IPS-18a (cell line): ENCODE data around the gene HAPLN1.

Experiments used
- H3K27ac ChIP-seq: one replicate; pipeline ENCODE4 v1.5.1; 2013; ENCODE audit warnings: low read length
- H3K27me3 ChIP-seq: one replicate; pipeline ENCODE4 v1.6.1; 2013; ENCODE audit warnings: mild to moderate bottlenecking, low read length; ENCODE audit not compliant: control insufficient read depth, insufficient read depth
- H3K36me3 ChIP-seq: one replicate; pipeline ENCODE4 v1.6.1; 2013; ENCODE audit warnings: low read depth, low read length; ENCODE audit not compliant: control insufficient read depth
- H3K4me1 ChIP-seq: one replicate; pipeline ENCODE4 v1.6.1; 2013; ENCODE audit warnings: low read depth, low read length; ENCODE audit not compliant: control insufficient read depth
- H3K4me3 ChIP-seq: one replicate; pipeline ENCODE4 v1.5.1; 2013; ENCODE audit warnings: low read length
- H3K9ac ChIP-seq: one replicate; pipeline ENCODE4 v1.6.1; 2013; ENCODE audit warnings: mild to moderate bottlenecking, low read length, moderate library complexity
- H3K9me3 ChIP-seq: one replicate; pipeline ENCODE4 v1.6.1; 2013; ENCODE audit warnings: low read depth, low read length; ENCODE audit not compliant: control insufficient read depth

Gene HAPLN1

DNA sequence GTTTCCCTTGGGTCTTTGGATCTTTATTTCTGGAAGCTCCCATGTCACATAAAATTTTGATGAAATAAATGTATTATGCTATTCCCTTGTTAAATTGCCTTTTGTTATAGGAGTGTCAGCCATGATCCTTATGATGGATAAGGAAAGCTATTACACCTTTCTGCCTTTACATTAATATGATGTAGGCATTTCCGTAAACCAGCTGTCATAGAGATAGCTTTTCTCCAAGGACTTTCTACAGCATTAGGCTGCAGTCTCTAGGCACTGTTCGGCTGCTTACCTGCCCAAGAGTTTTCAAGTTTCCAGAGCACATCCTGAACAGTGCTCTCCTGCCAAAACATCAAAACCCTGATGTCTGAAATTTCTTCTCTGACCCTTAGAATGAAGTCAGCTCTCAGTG, 87.4 kb downstream of the HAPLN1 start:
- Histone ChIP-seq H3K9ac (no peak overlapping the region), H3K27ac (no peak overlapping the region), H3K27me3 (no peaks in the 10 kb centered on the region), H3K4me1 (no peaks in the 10 kb centered on the region), H3K9me3 (no peaks in the 10 kb centered on the region), H3K4me3 (no peak overlapping the region), H3K36me3 (no peaks in the 10 kb centered on the region)

DNA sequence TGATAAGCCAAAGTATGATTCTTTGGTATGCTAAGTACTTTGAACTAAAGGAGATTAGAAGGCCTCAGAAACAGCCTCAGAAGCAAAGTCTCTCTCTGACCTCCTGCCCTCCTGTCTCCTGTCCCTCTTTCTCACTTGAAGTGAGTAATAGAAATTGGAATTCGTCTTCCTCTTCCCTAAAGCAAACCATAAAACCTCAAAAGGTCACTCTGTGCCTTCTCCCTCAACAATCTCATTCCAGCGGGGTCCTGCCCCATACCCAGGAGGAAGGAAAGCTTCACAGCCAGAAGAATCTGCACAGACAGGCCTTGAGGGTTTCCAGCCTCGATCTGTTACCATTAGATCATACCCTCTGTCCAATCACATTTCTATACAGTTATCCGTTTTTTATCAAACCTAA, 87.8 kb downstream of the HAPLN1 start:
- no peak overlapping the region for H3K27ac ChIP-seq
- H3K4me3 ChIP-seq: no peak overlapping the region
- no peaks in the 10 kb centered on the region for H3K9me3 ChIP-seq
- H3K4me1 ChIP-seq: no peaks in the 10 kb centered on the region
- H3K9ac ChIP-seq: no peak overlapping the region
- H3K27me3 ChIP-seq: no peaks in the 10 kb centered on the region
- no peaks in the 10 kb centered on the region for H3K36me3 ChIP-seq

DNA sequence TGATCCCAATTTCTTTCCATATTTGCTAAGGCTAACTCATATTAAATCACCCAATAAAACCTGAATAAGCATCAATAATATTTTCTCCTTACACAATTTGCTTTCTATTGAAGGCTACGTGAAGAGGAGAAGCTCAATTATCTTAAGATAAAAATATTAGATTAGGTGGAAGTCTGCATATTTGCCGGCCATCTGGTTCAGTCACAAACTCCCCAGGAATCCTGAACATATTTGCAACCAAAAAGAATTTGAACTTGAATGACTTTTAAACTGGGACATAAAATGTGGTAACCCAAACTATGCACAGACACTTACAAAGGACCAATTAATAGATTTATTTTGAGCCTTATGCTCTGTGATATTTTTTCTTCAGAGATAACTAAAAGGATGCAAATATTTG, 92.3 kb downstream of the HAPLN1 start:
- no peak overlapping the region for H3K27ac ChIP-seq
- H3K4me1 ChIP-seq: no peaks in the 10 kb centered on the region
- H3K4me3 ChIP-seq: no peak overlapping the region
- no peaks in the 10 kb centered on the region for H3K27me3 ChIP-seq
- H3K36me3 ChIP-seq: no peaks in the 10 kb centered on the region
- no peaks in the 10 kb centered on the region for H3K9me3 ChIP-seq
- no peak overlapping the region for H3K9ac ChIP-seq

DNA sequence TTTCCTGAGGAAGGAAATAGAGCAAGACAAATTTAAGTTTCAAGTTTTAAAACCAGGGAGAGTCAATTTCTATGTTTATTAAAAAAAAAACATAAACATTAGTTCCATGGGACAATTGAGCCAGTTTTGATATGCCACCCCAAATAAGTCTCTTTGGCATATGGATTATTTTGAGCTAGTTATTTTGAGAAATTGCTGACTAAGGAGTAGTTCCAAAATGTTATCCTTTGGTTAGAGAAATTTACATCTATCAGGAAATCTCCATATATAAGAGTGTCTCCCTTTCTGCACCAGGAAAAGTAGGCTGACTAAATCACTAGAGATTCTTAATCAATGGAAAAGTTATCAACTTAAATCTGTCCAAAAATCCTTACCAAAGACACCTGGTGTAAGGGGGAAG, 105.8 kb downstream of the HAPLN1 start:
- no peaks in the 10 kb centered on the region for H3K27me3 ChIP-seq
- H3K9me3 ChIP-seq: peaks cover 5% of the 10 kb centered on the region
- no peak overlapping the region for H3K9ac ChIP-seq
- H3K4me1 ChIP-seq: no peaks in the 10 kb centered on the region
- H3K4me3 ChIP-seq: no peak overlapping the region
- no peaks in the 10 kb centered on the region for H3K36me3 ChIP-seq
- no peak overlapping the region for H3K27ac ChIP-seq

DNA sequence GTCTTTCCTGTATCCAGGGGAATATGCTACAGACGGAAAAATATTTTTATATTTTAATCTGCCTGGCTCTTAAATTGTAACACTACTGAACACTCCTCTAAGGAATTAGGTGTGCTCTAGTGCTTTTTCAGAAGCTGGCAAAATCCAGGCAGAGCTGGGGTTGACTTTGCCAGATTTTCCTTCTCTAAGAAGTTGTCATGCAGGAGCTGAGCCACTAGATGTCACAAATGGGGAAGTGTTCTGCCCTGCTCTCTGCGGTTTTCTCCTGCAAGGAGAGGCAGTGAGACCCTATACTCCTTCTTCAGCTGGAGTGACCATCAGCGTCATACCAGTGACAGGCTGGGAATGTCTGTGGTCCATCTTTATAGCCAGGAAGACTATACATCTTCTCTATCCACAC, 112.5 kb downstream of the HAPLN1 start:
- no peaks in the 10 kb centered on the region for H3K9me3 ChIP-seq
- H3K36me3 ChIP-seq: no peaks in the 10 kb centered on the region
- no peak overlapping the region for H3K4me3 ChIP-seq
- no peak overlapping the region for H3K27ac ChIP-seq
- no peaks in the 10 kb centered on the region for H3K27me3 ChIP-seq
- no peak overlapping the region for H3K9ac ChIP-seq
- peaks cover 5% of the 10 kb centered on the region for H3K4me1 ChIP-seq

DNA sequence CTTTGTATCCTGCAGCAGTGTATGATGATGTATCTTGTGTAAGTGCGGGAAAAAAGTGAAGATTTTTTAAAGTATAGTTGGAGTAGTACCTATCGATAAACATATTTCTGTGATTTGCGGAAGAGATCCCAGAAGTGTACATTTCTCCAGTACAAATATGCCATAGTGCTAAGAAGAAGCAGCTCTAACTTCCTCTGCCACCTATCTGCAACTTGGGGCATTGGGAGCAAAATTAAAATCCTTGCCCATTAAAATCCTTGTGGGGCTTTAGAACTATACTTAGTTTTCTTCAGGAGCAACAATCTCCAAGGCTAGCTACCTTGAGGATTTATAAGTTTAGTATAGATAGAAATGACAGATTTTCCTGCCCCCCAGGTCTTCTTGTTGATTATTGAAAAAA, 125.4 kb downstream of the HAPLN1 start:
- Histone ChIP-seq H3K27ac (no peak overlapping the region), H3K27me3 (no peaks in the 10 kb centered on the region), H3K9me3 (no peaks in the 10 kb centered on the region), H3K4me1 (no peaks in the 10 kb centered on the region), H3K36me3 (no peaks in the 10 kb centered on the region), H3K4me3 (no peak overlapping the region), H3K9ac (no peak overlapping the region)

DNA sequence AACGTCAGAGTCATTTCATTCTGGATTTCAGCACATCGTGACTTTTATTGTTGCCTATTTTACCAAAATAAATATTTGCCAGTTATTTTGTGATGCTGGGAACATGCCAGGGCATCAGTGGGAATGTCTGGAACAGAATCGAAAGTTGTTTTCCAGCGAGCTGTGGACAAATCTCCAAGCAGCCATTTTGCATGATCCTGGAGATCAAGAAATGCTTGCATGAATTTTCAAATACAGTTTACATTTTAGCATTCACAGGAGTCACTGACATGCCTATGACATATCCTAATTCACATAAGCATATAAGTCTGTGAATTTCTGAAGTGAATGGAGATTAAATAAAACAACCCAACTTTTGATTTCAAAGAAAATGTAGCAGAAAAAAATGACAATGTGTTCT, 129.7 kb downstream of the HAPLN1 start:
- no peaks in the 10 kb centered on the region for H3K4me1 ChIP-seq
- H3K27ac ChIP-seq: no peak overlapping the region
- no peaks in the 10 kb centered on the region for H3K27me3 ChIP-seq
- H3K9me3 ChIP-seq: no peaks in the 10 kb centered on the region
- no peak overlapping the region for H3K4me3 ChIP-seq
- no peaks in the 10 kb centered on the region for H3K36me3 ChIP-seq
- H3K9ac ChIP-seq: no peak overlapping the region

DNA sequence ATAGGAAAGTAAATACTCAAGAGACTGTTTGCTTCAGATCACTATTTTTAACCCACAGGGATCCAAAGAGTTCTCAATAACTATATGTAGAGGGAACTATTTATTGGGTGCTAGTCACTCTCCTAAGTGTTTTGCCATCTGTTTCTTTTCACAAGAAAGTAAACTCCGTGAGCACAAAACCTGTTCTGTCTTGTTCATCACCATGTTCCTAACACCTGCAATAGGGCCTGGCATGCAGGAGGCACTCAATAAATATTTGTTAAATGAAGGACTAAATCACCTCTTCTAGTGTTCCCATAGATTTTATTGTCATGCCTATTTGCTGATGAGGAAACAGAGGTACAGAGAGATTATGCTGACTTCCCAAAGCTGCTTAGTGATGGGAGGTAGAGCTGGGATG, 130.9 kb downstream of the HAPLN1 start:
- H3K36me3 ChIP-seq: no peaks in the 10 kb centered on the region
- no peaks in the 10 kb centered on the region for H3K4me1 ChIP-seq
- no peak overlapping the region for H3K9ac ChIP-seq
- no peaks in the 10 kb centered on the region for H3K9me3 ChIP-seq
- H3K4me3 ChIP-seq: no peak overlapping the region
- no peaks in the 10 kb centered on the region for H3K27me3 ChIP-seq
- no peak overlapping the region for H3K27ac ChIP-seq
